Renal pelvis (tissue), 4 donors: ENCODE data around the gene UNC13B. TPM values are rescaled to one million over a fixed set of nuclear protein-coding genes. Genes with fewer than 3 reads are reported as not detected.

Source experiments
- DNase-seq: peaks from one replicate; pipeline ENCODE4 v3.0.0-alpha.2; 2013
- polyA plus RNA-seq, 3 donors: library from polyadenylated mRNA; unstranded; fragments of 120-200 nt; gene quantifications; one replicate each; pipeline ENCODE4 v1.2.1, GENCODE V29; 2013; ENCODE audit not compliant: insufficient read length in 3 of 3

Gene UNC13B
- polyA plus RNA-seq, 3 donors, result 26.4 to 30.7 (median 27.7) TPM

- DNase-seq, result no peak
Observed at GRCh38 chr9:35423499-35423898, 261.7 kb downstream of the UNC13B start.

- DNase-seq, result no peak
Observed at GRCh38 chr9:35424356-35425352, 262.8 kb downstream of the UNC13B start.

- no peak for DNase-seq
Observed at GRCh38 chr9:35426627-35427026, 264.8 kb downstream of the UNC13B start.

- DNase-seq, result no peak
Observed at GRCh38 chr9:35431467-35431866, 269.7 kb downstream of the UNC13B start.

GRCh38 chr9:35432076-35432475, 270.3 kb downstream of the UNC13B start:
- DNase-seq, result no peak

GRCh38 chr9:35436933-35437332, 275.1 kb downstream of the UNC13B start:
- no peak for DNase-seq

GRCh38 chr9:35446012-35446411, 284.2 kb downstream of the UNC13B start:
- DNase-seq, result no peak

- no peak for DNase-seq
Observed at GRCh38 chr9:35448496-35448895, 286.7 kb downstream of the UNC13B start.

GRCh38 chr9:35452481-35452880, 290.7 kb downstream of the UNC13B start:
- DNase-seq, result no peak

- no peak for DNase-seq
Observed at GRCh38 chr9:35453786-35454185, 292.0 kb downstream of the UNC13B start.

Other genes starting within 250 kb of the UNC13B start
- under 1 TPM; 0.13 to 0.40 (median 0.13) TPM for gene PHF24, start 203.7 kb upstream of the UNC13B start, polyA plus RNA-seq
- 10 to 100 TPM in 2 of 3 donors, 1 to 10 TPM in 1; 9.9 to 12.0 (median 10.0) TPM for gene DNAJB5, start 172.3 kb upstream of the UNC13B start, polyA plus RNA-seq
- 100 to 1,000 TPM; 245 to 269 (median 246) TPM for gene VCP, start 89.4 kb upstream of the UNC13B start, polyA plus RNA-seq
- gene FANCG, start 82.1 kb upstream of the UNC13B start, polyA plus RNA-seq, result 10 to 100 TPM; 40.8 to 47.8 (median 41.4) TPM
- gene PIGO, start 65.4 kb upstream of the UNC13B start, polyA plus RNA-seq, result 10 to 100 TPM; 33.0 to 44.2 (median 44.0) TPM
- gene STOML2, start 58.9 kb upstream of the UNC13B start, polyA plus RNA-seq, result 100 to 1,000 TPM; 138 to 145 (median 144) TPM
- gene ATOSB, start 46.1 kb upstream of the UNC13B start, polyA plus RNA-seq, result 10 to 100 TPM; 13.8 to 16.0 (median 15.1) TPM